C4-2B (cell line): ENCODE data around the gene STPG3.

ENCODE experiments used
- H3K27ac ChIP-seq: fragments of 450-650 bp; 2 replicates; pipeline ENCODE4 v1.5.1; 2017
- CTCF ChIP-seq: fragments of 450-650 bp; conservative IDR thresholded peaks from 2 replicates; pipeline ENCODE4 v1.5.1; 2017; ENCODE audit warnings: mild to moderate bottlenecking
- ZFX ChIP-seq: fragments of 450-650 bp; IDR thresholded peaks from 2 replicates; pipeline ENCODE4 v1.6.1; 2017

The STPG3 gene

GRCh38 chr9:137270929-137271695, 20.0 kb downstream of the STPG3 start:
- H3K27ac ChIP-seq = peak overlapping the region; percentile 99

GRCh38 chr9:137271696-137272076, 20.6 kb downstream of the STPG3 start:
- no peak overlapping the region; the same call in 1 of the 2 replicates for H3K27ac ChIP-seq
- TF ChIP-seq ZFX (no peak), CTCF (no peak)

More at GRCh38 chr9:137270929-137271695, 20.0 kb downstream of the STPG3 start:
- TF ChIP-seq CTCF (no peak), ZFX (no peak)

GRCh38 chr9:137272241-137273094, 21.4 kb downstream of the STPG3 start:
- no peak overlapping the region; the same call in 1 of the 2 replicates for H3K27ac ChIP-seq
- TF ChIP-seq CTCF (no peak), ZFX (no peak)

GRCh38 chr9:137273095-137273490, 22.0 kb downstream of the STPG3 start:
- H3K27ac ChIP-seq = no peak overlapping the region; the same call in 1 of the 2 replicates
- TF ChIP-seq ZFX (no peak), CTCF (no peak)

GRCh38 chr9:137273611-137274320, 22.7 kb downstream of the STPG3 start:
- H3K27ac ChIP-seq = peak overlapping the region; percentile 1; the same call in 1 of the 2 replicates
- TF ChIP-seq ZFX = no peak
- no peak for TF ChIP-seq CTCF

GRCh38 chr9:137275203-137275587, 24.1 kb downstream of the STPG3 start:
- TF ChIP-seq ZFX (no peak), CTCF (no peak)
- no peak overlapping the region for H3K27ac ChIP-seq
